Erythroblast (primary cell): ENCODE data around the gene PTPRM.

ENCODE experiments used
- GATA1 ChIP-seq: IDR thresholded peaks from 2 replicates; pipeline ENCODE4 v1.6.1; 2011; ENCODE audit warnings: low read depth, mild to moderate bottlenecking, control low read depth, low read length, moderate library complexity
- POLR2A ChIP-seq: IDR thresholded peaks from 2 replicates; pipeline ENCODE4 v1.6.1; 2011; ENCODE audit warnings: mild to moderate bottlenecking, low read length

DNA sequence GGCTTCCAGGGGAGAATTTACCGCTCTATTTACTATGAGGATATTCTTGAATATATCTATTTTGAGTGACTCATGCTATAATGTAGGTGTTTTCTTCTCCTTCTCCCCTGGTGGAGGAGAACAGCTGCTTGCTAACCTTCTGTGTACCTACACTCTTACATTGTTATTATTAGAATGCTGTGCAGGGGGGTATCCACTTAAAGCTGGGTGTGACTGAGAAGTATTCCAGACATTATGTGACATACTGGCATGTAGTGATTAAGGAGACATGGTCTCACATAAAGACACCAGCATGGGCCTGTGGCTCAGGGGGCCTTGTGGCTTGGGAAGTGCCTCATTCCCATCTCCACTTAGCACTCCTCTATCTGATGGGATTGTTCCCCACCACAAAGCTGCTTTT lies 287.9 kb downstream of the PTPRM start:
- TF ChIP-seq POLR2A (no peak), GATA1 (no peak)
